ENCODE data around the gene TBRG4.

TBRG4 gene

DNA sequence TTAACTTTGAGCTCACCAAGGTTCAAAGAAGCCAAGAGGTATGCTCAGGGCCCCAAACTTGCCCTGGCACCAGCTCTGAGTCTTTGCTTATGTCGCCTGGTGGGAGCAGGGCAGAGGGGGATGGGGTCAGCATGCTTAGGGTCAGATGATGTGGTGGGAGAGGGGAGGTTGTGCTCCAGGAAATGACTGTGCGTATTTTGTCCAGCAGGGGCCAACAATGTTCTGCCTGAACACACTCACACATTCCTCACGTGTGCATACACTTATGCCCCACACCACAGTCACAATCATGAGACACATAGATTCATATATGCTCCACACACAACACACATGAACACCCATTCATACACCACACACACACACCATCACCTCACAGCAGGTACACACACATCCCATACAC lies 41.7 kb upstream of the TBRG4 start:
- TF ChIP-seq TCF12 (IDR thresholded peaks at IDR 0.05; ENCODE audit: low read depth), result no peak
- TF ChIP-seq, protein P1, sequence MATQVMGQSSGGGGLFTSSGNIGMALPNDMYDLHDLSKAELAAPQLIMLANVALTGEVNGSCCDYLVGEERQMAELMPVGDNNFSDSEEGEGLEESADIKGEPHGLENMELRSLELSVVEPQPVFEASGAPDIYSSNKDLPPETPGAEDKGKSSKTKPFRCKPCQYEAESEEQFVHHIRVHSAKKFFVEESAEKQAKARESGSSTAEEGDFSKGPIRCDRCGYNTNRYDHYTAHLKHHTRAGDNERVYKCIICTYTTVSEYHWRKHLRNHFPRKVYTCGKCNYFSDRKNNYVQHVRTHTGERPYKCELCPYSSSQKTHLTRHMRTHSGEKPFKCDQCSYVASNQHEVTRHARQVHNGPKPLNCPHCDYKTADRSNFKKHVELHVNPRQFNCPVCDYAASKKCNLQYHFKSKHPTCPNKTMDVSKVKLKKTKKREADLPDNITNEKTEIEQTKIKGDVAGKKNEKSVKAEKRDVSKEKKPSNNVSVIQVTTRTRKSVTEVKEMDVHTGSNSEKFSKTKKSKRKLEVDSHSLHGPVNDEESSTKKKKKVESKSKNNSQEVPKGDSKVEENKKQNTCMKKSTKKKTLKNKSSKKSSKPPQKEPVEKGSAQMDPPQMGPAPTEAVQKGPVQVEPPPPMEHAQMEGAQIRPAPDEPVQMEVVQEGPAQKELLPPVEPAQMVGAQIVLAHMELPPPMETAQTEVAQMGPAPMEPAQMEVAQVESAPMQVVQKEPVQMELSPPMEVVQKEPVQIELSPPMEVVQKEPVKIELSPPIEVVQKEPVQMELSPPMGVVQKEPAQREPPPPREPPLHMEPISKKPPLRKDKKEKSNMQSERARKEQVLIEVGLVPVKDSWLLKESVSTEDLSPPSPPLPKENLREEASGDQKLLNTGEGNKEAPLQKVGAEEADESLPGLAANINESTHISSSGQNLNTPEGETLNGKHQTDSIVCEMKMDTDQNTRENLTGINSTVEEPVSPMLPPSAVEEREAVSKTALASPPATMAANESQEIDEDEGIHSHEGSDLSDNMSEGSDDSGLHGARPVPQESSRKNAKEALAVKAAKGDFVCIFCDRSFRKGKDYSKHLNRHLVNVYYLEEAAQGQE (IDR thresholded peaks at IDR 0.05; ENCODE audit: low read depth), result no peak
- TF ChIP-seq, protein P2, sequence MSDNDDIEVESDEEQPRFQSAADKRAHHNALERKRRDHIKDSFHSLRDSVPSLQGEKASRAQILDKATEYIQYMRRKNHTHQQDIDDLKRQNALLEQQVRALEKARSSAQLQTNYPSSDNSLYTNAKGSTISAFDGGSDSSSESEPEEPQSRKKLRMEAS (IDR thresholded peaks at IDR 0.05), result no peak
- no peak for TF ChIP-seq NFIC (IDR thresholded peaks at IDR 0.05)
- TF ChIP-seq TEAD4 (IDR thresholded peaks at IDR 0.05), result no peak
- TF ChIP-seq CREB1 (IDR thresholded peaks at IDR 0.05; ENCODE audit: low read depth), result no peak
- TF ChIP-seq YY1 (IDR thresholded peaks at IDR 0.05; ENCODE audit: low read depth), result no peak
- TF ChIP-seq ZBTB7A (IDR thresholded peaks at IDR 0.05; ENCODE audit: low read depth), result no peak
- TF ChIP-seq FOXM1 (IDR thresholded peaks at IDR 0.05; ENCODE audit: borderline replicate concordance, low read depth), result no peak

DNA sequence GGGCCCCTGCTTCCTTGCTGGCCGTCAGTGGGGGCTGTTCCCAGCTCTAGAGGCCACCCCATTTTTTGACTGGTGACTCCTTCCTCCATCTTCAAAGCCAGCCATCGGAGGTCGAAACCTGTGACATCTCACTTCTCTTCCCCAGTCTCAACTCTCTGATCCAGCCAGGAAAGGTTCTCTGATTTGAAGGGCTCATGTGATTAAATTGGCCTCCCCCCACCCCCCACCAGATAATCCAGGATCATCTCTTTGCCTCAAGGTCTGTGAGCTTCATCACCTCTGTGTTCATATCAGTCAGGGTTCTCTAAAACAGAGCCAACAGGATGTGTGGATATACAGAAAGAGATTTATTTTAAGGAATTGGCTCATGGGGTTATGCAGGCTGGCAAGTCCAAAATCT lies 40.5 kb upstream of the TBRG4 start:
- TF ChIP-seq EP300 (IDR thresholded peaks at IDR 0.05; ENCODE audit: borderline replicate concordance), result no peak
- TF ChIP-seq, protein P2 (IDR thresholded peaks at IDR 0.05), result no peak
- TF ChIP-seq EGR1 (IDR thresholded peaks at IDR 0.05), result no peak
- TF ChIP-seq RAD21 (IDR thresholded peaks at IDR 0.05; ENCODE audit: low read depth), result no peak
- no peak for TF ChIP-seq TCF12 (IDR thresholded peaks at IDR 0.05; ENCODE audit: low read depth)
- TF ChIP-seq NFIC (IDR thresholded peaks at IDR 0.05), result no peak
- TF ChIP-seq, protein P1 (IDR thresholded peaks at IDR 0.05; ENCODE audit: low read depth), result no peak
- no peak for TF ChIP-seq TEAD4 (IDR thresholded peaks at IDR 0.05)
- no peak for TF ChIP-seq CEBPB (IDR thresholded peaks at IDR 0.05)
- no peak for TF ChIP-seq FOXM1 (IDR thresholded peaks at IDR 0.05; ENCODE audit: borderline replicate concordance, low read depth)
- TF ChIP-seq YY1 (IDR thresholded peaks at IDR 0.05; ENCODE audit: low read depth), result no peak

DNA sequence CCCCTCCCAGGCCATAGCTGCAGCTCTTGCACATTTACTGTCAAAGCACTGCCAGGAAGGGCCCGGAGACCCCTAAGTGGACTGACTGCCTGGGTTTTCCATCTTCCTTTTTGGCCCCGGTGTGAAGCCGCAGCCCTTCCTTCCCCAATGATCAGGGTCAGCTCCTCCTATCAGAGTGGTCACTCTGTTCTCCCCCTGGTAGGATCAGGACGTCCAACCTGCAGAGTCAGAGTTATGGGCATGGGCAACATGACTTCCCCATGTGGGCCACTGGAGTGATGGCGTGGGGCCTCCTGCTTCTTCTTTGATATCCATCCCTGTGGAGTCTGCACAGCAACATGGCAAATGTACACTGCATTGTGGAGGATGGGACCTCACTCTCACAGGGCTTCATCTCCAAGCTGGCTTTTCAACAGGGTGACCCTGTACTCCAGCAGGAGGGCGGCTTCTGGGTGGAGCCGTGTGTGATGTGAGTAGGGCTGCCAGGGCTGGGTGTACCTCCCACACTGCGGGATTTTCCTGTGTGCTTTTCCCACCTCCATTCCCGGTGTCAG lies 39.7 kb upstream of the TBRG4 start:
- TF ChIP-seq, protein P2 (IDR thresholded peaks at IDR 0.05), result no peak
- TF ChIP-seq CREB1 (IDR thresholded peaks at IDR 0.05; ENCODE audit: low read depth), result no peak
- TF ChIP-seq TEAD4 (IDR thresholded peaks at IDR 0.05), result no peak
- no peak for TF ChIP-seq EGR1 (IDR thresholded peaks at IDR 0.05)
- TF ChIP-seq, protein P1 (IDR thresholded peaks at IDR 0.05; ENCODE audit: low read depth), result no peak
- no peak for TF ChIP-seq CEBPB (IDR thresholded peaks at IDR 0.05)
- no peak for TF ChIP-seq NFIC (IDR thresholded peaks at IDR 0.05)
- TF ChIP-seq, protein P3, sequence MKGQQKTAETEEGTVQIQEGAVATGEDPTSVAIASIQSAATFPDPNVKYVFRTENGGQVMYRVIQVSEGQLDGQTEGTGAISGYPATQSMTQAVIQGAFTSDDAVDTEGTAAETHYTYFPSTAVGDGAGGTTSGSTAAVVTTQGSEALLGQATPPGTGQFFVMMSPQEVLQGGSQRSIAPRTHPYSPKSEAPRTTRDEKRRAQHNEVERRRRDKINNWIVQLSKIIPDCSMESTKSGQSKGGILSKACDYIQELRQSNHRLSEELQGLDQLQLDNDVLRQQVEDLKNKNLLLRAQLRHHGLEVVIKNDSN (IDR thresholded peaks at IDR 0.05), result no peak
- TF ChIP-seq YY1 (IDR thresholded peaks at IDR 0.05; ENCODE audit: low read depth), result no peak
- no peak for TF ChIP-seq FOXM1 (IDR thresholded peaks at IDR 0.05; ENCODE audit: borderline replicate concordance, low read depth)
- no peak for TF ChIP-seq TCF12 (IDR thresholded peaks at IDR 0.05; ENCODE audit: low read depth)
- no peak for TF ChIP-seq RAD21 (IDR thresholded peaks at IDR 0.05; ENCODE audit: low read depth)
- no peak for TF ChIP-seq ZBTB7A (IDR thresholded peaks at IDR 0.05; ENCODE audit: low read depth)
- TF ChIP-seq EP300 (IDR thresholded peaks at IDR 0.05; ENCODE audit: borderline replicate concordance), result no peak
- no peak for TF ChIP-seq TAF1 (IDR thresholded peaks at IDR 0.05; ENCODE audit: low read depth)

DNA sequence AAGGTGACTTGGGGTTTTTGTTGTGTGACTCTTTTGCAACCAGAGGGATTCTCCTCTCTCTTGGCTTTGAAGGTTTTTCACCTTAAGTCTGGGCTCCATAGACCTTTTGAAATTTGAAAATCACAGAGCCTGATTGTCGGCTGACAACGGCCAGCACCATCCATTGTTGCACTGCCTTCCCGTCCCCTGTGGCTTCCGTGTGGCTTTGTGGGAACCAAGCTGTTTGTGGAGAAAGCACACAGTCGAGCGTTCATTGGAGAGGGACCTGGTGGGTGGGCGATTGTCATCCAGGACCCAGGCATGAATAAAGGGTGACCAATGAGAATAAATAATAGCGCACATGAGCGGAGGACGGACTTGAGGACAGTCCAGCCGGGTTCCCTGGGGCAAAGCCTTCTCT lies 38.7 kb upstream of the TBRG4 start:
- TF ChIP-seq, protein P2 (IDR thresholded peaks at IDR 0.05), result no peak
- TF ChIP-seq FOXM1 (IDR thresholded peaks at IDR 0.05; ENCODE audit: borderline replicate concordance, low read depth), result no peak
- no peak for TF ChIP-seq EGR1 (IDR thresholded peaks at IDR 0.05)
- no peak for TF ChIP-seq YY1 (IDR thresholded peaks at IDR 0.05; ENCODE audit: low read depth)
- no peak for TF ChIP-seq CEBPB (IDR thresholded peaks at IDR 0.05)
- no peak for TF ChIP-seq TCF12 (IDR thresholded peaks at IDR 0.05; ENCODE audit: low read depth)
- no peak for TF ChIP-seq NFIC (IDR thresholded peaks at IDR 0.05)
- no peak for TF ChIP-seq CREB1 (IDR thresholded peaks at IDR 0.05; ENCODE audit: low read depth)
